ENCODE data around the gene ZNF345.

The ZNF345 gene

GRCh38 chr19:36850559-36851442, at the start of gene ZNF345:
Gene ZNF345, plus strand, starts transcription at chr19:36850876. Its CDS starts 25,955 bp downstream, at chr19:36876831.
- peak; percentile 91 for DNase-seq

- DNase-seq = no peak
Observed at GRCh38 chr19:36805364-36805763, 45.3 kb upstream of the ZNF345 start.

- no peak for DNase-seq
Observed at GRCh38 chr19:36807029-36807428, 43.6 kb upstream of the ZNF345 start.

DNA sequence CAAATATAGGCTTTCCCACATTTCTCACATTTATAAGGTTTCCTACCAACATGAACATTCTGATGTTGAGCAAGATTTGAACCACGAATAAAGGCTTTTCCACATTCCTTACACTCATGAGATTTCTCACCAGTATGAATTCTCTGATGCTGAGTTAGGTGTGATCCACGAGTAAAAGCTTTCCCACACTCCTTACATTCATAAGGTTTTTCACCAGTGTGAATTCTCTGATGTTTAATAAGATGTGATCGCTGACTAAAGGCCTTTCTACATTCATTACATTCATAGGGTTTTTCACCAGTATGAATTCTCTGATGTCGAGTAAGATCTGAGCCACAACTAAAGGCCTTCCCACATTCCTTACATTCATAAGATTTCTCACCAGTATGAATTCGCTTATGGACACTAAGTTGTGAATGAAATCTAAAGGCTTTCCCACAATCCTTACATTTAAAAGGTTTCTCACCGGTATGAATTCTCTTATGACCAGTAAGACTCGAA, 31.5 kb upstream of the ZNF345 start:
- no peak for DNase-seq

- no peak for DNase-seq
Observed at GRCh38 chr19:36821758-36822157, 28.9 kb upstream of the ZNF345 start.

- no peak for DNase-seq
Observed at GRCh38 chr19:36833430-36833829, 17.2 kb upstream of the ZNF345 start.

DNA sequence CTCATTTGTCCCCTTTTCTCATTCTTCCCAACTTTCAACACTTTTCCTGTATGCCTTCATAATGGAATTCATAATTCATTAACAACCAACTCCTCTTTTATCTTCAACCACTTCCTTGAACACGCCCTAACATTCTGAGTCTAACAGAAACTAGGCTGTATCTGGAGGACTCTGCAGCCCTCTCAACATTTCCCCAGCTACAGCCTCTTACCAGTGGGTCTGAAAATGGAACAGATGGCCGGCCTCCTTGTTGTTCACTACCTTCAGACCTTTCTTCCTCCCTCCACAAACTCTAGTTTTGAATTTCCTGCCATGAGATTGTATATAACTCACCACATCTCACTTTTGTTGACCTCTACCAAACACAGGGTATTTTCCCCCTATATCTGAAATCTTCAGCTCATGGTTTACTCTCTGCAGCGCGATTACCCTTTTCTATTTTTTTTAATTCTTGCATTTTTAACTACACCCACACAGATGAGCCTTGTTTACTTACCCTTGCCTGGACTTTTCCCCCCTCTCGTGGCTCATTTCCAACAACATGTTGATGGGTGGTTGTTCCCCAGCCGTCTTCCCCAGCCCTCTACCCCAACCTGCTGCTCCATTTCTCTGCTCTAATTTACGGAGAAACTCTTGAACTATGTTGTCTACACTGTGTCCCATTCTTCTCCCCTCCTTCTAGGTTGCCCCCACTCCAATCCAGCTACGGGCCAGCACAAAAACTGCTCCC, 13.3 kb upstream of the ZNF345 start:
- no peak for DNase-seq

DNA sequence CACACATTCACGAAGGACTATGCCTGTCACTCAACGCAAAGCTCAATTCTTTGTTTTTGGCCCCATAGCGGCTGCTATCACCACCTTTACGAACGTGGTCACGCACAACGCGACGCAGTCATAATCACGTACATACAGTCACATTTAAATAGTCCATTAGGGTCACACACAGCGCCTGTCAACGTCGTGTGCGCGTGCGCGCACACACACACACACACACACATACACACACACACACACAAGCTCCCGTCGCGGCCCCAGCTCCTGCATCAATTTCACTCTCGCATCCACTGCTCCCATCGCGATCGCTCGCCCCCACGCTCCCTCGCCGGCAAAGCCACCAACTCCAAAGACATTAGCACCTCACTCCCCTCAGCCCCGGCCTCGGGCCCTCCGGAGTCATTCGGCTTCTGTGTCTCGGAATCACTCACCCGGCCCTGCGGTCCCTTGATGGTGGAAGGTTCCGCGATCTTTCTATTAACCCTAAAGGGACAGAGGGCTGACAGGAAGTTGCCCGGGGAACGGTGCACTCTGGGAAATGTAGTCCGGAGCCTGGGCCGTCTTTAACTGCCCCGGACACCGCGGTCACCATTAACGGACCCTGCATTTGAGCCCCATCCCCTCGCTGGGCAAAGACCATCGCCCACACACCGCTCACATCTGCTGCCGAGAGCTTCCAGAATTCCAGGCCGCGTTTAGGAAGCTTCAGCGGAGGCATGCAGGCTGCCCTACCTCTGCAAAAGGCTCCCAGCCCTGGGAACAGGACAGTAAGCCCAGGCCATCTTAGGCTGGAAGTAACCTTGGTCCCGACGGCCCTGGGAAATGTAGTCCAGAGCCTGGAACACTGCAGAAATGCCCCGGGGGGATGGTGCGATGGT, 12.5 kb upstream of the ZNF345 start, which contains the start of gene ZNF790:
TSS of gene ZNF790 (minus strand) at position 482 of the 878 bp plus-strand sequence. CDS start 12,768 bp downstream, outside the sequence.
- peak; percentile 79 for DNase-seq

- no peak for DNase-seq
Observed at GRCh38 chr19:36838784-36839324, 11.8 kb upstream of the ZNF345 start.

DNA sequence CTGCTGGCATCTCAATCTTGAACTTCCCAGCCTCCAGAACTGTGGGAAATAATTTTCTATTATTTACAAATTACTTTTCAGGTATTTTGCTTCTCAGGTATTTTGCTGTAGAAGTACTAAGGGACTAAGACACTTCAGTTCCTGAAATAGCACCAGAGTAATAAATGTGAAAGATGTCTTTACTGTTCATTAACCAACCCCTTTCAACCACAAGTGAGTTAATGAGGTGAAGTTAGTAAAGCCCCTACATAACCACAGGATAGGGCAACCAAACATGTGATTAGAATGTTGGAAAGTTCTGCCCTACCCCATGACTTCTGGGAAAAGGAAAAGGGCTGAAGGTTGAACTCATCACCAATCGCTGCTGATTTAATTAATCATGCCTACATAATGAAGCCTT, 2.7 kb upstream of the ZNF345 start:
- no peak for DNase-seq

DNA sequence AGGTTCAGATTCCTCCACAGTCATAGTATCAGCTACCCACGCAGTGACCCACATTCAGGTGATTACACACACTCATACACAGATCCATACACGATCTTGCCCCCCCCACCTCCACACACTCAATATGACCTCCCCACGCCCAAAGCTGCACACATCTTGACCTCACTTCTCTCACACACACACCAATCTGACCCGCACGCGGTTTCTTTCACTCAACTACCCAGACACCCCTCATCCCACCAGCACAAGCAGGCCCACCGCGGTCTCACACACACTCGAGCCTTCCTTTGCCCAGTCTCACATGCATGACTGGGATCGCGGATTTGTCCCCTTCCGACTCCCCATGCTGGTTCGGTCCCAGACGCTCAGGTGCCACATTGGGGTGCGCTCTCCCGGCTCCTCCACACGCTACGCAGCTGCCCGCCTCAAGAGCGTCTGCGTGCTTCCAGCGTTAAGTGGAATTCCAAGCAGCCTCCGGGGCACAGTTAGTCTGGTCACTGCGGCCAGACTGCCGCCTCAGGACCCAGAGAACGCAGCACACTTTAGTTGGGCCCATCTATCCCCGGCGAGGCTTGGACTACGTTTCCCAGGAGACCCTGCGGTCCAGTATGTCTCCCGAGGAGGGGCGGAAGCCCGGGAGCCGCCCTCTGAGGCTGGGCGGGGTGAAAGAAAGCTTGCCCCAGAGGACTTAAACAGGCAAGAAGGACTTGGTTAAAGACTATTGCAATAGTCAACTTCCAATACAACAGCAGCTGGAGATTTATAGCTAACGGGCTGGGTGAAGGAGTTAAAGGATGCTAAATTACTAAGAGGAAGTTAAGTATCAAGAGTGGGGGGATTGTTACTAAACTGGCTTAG, 746 bp upstream of the ZNF345 start:
- DNase-seq = peak; percentile 55

GRCh38 chr19:36851898-36852297, 1.2 kb downstream of the ZNF345 start:
- no peak for DNase-seq

DNA sequence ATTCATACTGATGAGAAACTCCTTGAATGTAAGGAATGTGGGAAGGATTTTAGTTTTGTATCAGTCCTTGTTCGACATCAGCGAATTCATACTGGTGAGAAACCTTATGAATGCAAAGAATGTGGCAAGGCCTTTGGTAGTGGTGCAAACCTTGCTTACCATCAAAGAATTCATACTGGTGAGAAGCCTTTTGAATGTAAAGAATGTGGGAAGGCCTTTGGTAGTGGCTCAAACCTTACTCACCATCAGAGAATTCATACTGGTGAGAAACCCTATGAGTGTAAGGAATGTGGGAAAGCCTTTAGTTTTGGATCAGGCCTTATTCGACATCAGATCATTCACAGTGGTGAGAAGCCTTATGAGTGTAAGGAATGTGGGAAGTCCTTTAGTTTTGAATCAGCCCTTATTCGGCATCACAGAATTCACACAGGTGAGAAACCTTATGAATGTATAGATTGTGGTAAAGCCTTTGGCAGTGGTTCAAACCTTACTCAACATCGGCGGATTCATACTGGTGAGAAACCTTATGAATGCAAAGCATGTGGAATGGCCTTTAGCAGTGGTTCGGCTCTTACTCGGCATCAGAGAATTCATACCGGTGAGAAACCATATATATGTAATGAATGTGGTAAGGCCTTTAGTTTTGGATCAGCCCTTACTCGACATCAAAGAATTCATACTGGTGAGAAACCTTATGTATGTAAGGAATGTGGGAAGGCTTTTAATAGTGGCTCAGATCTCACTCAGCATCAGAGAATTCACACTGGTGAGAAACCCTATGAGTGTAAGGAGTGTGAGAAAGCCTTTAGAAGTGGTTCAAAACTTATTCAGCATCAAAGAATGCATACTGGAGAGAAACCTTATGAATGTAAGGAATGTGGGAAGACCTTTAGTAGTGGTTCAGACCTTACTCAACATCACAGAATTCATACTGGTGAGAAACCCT, 26.6 kb downstream of the ZNF345 start:
- DNase-seq = no peak

- no peak for DNase-seq
Observed at GRCh38 chr19:36891768-36892357, 41.2 kb downstream of the ZNF345 start.

- no peak for DNase-seq
Observed at GRCh38 chr19:36894849-36895383, 44.2 kb downstream of the ZNF345 start.

GRCh38 chr19:36898422-36898821, 47.7 kb downstream of the ZNF345 start:
- DNase-seq = no peak

DNA sequence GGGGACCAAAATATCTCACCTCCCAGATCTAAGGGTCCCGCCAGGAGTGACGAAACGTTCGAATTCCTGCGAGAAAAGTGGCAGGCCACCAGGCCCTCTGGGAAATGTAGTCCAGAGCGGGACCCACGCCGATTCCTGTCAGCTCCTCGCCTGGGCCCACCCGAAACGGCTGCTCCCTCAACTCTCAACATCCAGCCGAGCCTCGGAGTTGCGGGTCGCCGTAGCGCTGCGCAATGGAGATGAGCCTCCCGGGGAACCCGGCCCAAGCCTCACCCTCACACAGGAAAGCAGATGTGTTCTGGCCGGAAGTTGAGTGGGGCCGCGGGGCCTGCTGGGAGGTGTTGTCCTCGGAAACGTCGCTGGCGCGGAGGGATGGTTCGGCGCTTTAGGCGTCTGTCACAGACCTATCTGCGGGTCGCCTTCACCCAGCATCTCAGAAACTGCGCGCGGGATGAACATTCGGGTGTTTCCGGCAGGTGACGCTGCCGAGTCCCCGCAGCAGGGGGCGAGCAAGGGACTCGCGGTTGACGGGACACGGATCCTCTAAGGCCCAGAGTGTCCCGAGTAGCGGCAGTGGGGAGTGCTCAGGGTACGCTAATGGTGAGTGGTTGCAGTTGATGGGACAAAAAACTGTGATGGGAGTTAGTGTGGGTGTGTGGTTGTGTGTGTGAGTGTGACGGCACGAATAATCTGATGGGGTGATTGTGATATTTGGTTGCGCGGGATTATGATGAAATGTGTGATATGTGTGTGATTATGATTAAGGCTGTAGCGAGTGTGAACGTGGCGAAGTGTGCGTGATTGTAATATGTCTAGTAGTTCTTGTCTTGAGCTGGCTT, 65.5 kb downstream of the ZNF345 start, which contains the start of the genes ZNF568 and ZNF829:
TSS of gene ZNF568 (plus strand) at position 341 of the 839 bp plus-strand sequence. CDS start 6,439 bp downstream, outside the sequence.
TSS of gene ZNF829 (minus strand) at position 300 of the 839 bp plus-strand sequence. CDS start 1,124 bp downstream, outside the sequence.
- peak; percentile 69 for DNase-seq

DNA sequence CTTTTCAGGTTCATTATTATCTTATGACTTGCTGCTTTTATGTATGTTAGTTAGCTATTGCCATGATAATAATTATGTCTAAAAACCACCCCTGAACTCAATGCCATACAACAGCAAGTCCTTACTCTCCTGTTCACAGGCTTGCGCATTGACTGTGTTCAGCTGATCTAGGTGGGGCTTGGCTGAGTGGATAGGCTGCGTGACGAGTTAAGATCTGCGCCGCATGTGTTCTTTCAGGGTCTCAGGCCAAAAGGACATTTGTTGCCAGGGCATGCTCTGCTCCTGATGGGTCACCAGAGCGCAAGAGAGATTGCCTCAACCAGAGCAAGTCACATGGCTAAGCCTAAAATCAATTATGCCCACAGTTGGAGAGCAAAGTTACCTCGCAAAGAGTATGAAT, 66.3 kb downstream of the ZNF345 start:
- no peak for DNase-seq

All from NCI-H1092 (cell line).